Stimulated activated CD4-positive, alpha-beta T cell treated with anti-CD3 and anti-CD28 coated beads, Interleukin-2, amount 100 ng/mL, for 4 hours (primary cell): ENCODE measurements around the gene ZNF892.
"Not testable (repeated sequence)": the region's sequence is repeated elsewhere in the genome, so short reads cannot be mapped to it uniquely, and the experiment has no call there.

Source experiments
- DNase-seq: peaks from one replicate; pipeline ENCODE4 v3.0.0-alpha.2; 2020; ENCODE audit warnings: low read depth

ZNF892 gene

GRCh38 chr2:95225658-95226057 lies 18.3 kb downstream of the ZNF892 start:
- DNase-seq = no peak

GRCh38 chr2:95231723-95232122 lies 24.4 kb downstream of the ZNF892 start:
- no peak for DNase-seq

- DNase-seq = no peak
These were observed 24.9 kb downstream of the ZNF892 start for GRCh38 chr2:95232232-95232631.

GRCh38 chr2:95234286-95234785 lies 27.0 kb downstream of the ZNF892 start:
- DNase-seq = no peak

GRCh38 chr2:95234816-95235215 lies 27.5 kb downstream of the ZNF892 start:
- DNase-seq = no peak

GRCh38 chr2:95238131-95238530 lies 30.8 kb downstream of the ZNF892 start:
- DNase-seq = no peak

- DNase-seq = no peak
These were observed 32.8 kb downstream of the ZNF892 start for GRCh38 chr2:95240091-95240490.

GRCh38 chr2:95240556-95240955 lies 33.2 kb downstream of the ZNF892 start:
- no peak for DNase-seq

GRCh38 chr2:95242084-95242483 lies 34.8 kb downstream of the ZNF892 start:
- DNase-seq = not testable (repeated sequence)
